GM19025 (cell line): ENCODE data around the gene THRB.
A peak's percentile ranks its signal among the peaks of the same experiment; 100 is the strongest.

Experiments
- ATAC-seq: cut with Tn5 transposase; IDR thresholded peaks from one replicate; pipeline ENCODE4 v1.9.1; 2021; ENCODE audit warnings: mild to moderate bottlenecking, low read depth, moderate library complexity; ENCODE audit not compliant: unreplicated experiment

THRB gene

GRCh38 chr3:24199775-24200247, 294.8 kb downstream of the THRB start:
- ATAC-seq = no peak

GRCh38 chr3:24199300-24199699, 295.4 kb downstream of the THRB start:
- no peak for ATAC-seq

- no peak for ATAC-seq
Measured at GRCh38 chr3:24198728-24199127, 295.9 kb downstream of the THRB start.

GRCh38 chr3:24197809-24198208, 296.8 kb downstream of the THRB start:
- ATAC-seq = no peak

GRCh38 chr3:24196526-24196925, 298.1 kb downstream of the THRB start:
- no peak for ATAC-seq

- no peak for ATAC-seq
Measured at GRCh38 chr3:24195504-24196230, 299.0 kb downstream of the THRB start.

- no peak for ATAC-seq
Measured at GRCh38 chr3:24192469-24193056, 302.1 kb downstream of the THRB start.

- no peak for ATAC-seq
Measured at GRCh38 chr3:24191801-24192403, 302.7 kb downstream of the THRB start.

- ATAC-seq = no peak
Measured at GRCh38 chr3:24190256-24190655, 304.4 kb downstream of the THRB start.

GRCh38 chr3:24185738-24186384, 308.8 kb downstream of the THRB start:
- ATAC-seq = peak; percentile 78

GRCh38 chr3:24184528-24185176, 310.0 kb downstream of the THRB start:
- ATAC-seq = no peak

GRCh38 chr3:24182756-24183155, 311.9 kb downstream of the THRB start:
- ATAC-seq = no peak

- no peak for ATAC-seq
Measured at GRCh38 chr3:24181256-24181655, 313.4 kb downstream of the THRB start.

- ATAC-seq = no peak
Measured at GRCh38 chr3:24180616-24181015, 314.0 kb downstream of the THRB start.

- ATAC-seq = no peak
Measured at GRCh38 chr3:24177201-24177600, 317.4 kb downstream of the THRB start.

GRCh38 chr3:24174614-24175013, 320.0 kb downstream of the THRB start:
- ATAC-seq = no peak

GRCh38 chr3:24168977-24169376, 325.7 kb downstream of the THRB start:
- ATAC-seq = no peak

GRCh38 chr3:24167429-24167828, 327.2 kb downstream of the THRB start:
- no peak for ATAC-seq

GRCh38 chr3:24166515-24166914, 328.1 kb downstream of the THRB start:
- no peak for ATAC-seq

- no peak for ATAC-seq
Measured at GRCh38 chr3:24165603-24165982, 329.1 kb downstream of the THRB start.
